AG08395 (cell line): ENCODE results near the gene ATF5.
A peak's percentile ranks its signal among the peaks of the same experiment; 100 is the strongest.
"Not testable (repeated sequence)": the region's sequence is repeated elsewhere in the genome, so short reads cannot be mapped to it uniquely, and the experiment has no call there.

Experiments used
- DNase-seq: peaks from one replicate; pipeline ENCODE4 v3.0.0; 2012; ENCODE audit warnings: mixed read lengths, low spot score

The ATF5 gene

GRCh38 chr19:49923055-49924003 is 5.7 kb upstream of the ATF5 start:
- DNase-seq, result no peak

- DNase-seq, result no peak
These were observed 4.8 kb upstream of the ATF5 start for GRCh38 chr19:49924004-49924880.

- not testable (repeated sequence) for DNase-seq
These were observed 4.2 kb upstream of the ATF5 start for GRCh38 chr19:49924881-49925210.

- DNase-seq, result no peak
These were observed 3.5 kb upstream of the ATF5 start for GRCh38 chr19:49925486-49925885.

GRCh38 chr19:49926515-49926914 is 2.5 kb upstream of the ATF5 start:
- DNase-seq, result no peak

GRCh38 chr19:49927526-49928264 is 1.3 kb upstream of the ATF5 start:
- DNase-seq, result no peak

GRCh38 chr19:49929611-49930482 is 842 bp downstream of the ATF5 start:
- DNase-seq, result peak; percentile 96

GRCh38 chr19:49930483-49931011 is 1.5 kb downstream of the ATF5 start:
- DNase-seq, result no peak

- no peak for DNase-seq
These were observed 2.5 kb downstream of the ATF5 start for GRCh38 chr19:49931293-49932040.

- DNase-seq, result no peak
These were observed 3.0 kb downstream of the ATF5 start for GRCh38 chr19:49932041-49932451.

GRCh38 chr19:49932731-49933131 is 3.7 kb downstream of the ATF5 start:
- DNase-seq, result no peak

GRCh38 chr19:49933643-49934042 is 4.6 kb downstream of the ATF5 start:
- DNase-seq, result no peak

- DNase-seq, result no peak
These were observed 7.5 kb downstream of the ATF5 start for GRCh38 chr19:49936549-49936948.

GRCh38 chr19:49937750-49938381 is 8.9 kb downstream of the ATF5 start:
- peak; percentile 81 for DNase-seq

GRCh38 chr19:49938662-49939061 is 9.7 kb downstream of the ATF5 start:
- DNase-seq, result no peak

GRCh38 chr19:49939721-49940481 is 10.9 kb downstream of the ATF5 start:
- no peak for DNase-seq

- DNase-seq, result no peak
These were observed 11.4 kb downstream of the ATF5 start for GRCh38 chr19:49940482-49940791.

GRCh38 chr19:49944567-49944966 is 15.6 kb downstream of the ATF5 start:
- not testable (repeated sequence) for DNase-seq

- no peak for DNase-seq
These were observed 17.4 kb downstream of the ATF5 start for GRCh38 chr19:49946415-49946814.
